ENCODE measurements around the gene SAP30BP. TPM values are rescaled to one million over a fixed set of nuclear protein-coding genes. Genes with fewer than 3 reads are reported as not detected.

SAP30BP gene
- total RNA-seq (100 to 1,000 TPM in 1 of 2 experiments, 10 to 100 TPM in 1; 99.2 to 121 TPM), polyA plus RNA-seq (10 to 100 TPM; 57.8 to 72.0 (median 69.6) TPM), total RNA-seq (90.2 to 160 (median 100) reads per million in 6 experiments)

GRCh38 chr17:75666959-75667790, at the start of gene SAP30BP, which contains the start of gene RECQL5:
TSS of gene SAP30BP (plus strand) at chr17:75667338. CDS start at chr17:75667373, 35 bp downstream.
TSS of gene RECQL5 (minus strand) at chr17:75667154. CDS start at chr17:75666557, 597 bp downstream.
- Mint-ChIP-seq H3K4me1 (peaks cover 16 to 34% (median 23%) of the 10 kb centered on the region in 4 donors), H3K27ac (peak within 1 kb of the TSS in 7 of 10 donors; percentile 18 to 84 (median 60)), H3K9me3 (no peaks in the 10 kb centered on the region), H3K27me3 (no peaks in the 10 kb centered on the region), H3K36me3 (peaks cover 0 to 53% (median 13%) of the 10 kb centered on the region in 3 donors), H3K4me3 (peak within 1 kb of the TSS in 7 of 10 donors; percentile 12 to 76 (median 60))
- ATAC-seq (peak; percentile 100), DNase-seq (peak; percentile 95 to 99 (median 96))
- POLR2A ChIA-PET = interaction anchor here (0.6 to 2.4 kb wide), 22 partner anchors 9 to 1060 kb away, joined by 3 to 13 read pairs (median 4); partner anchors contain the start of genes FDXR, ITGB4, METTL23 and MIF4GD

GRCh38 chr17:75617675-75618074, 49.5 kb upstream of the SAP30BP start:
- DNase-seq (no peak), ATAC-seq (no peak)
- Mint-ChIP-seq H3K9me3 (no peaks in the 10 kb centered on the region), H3K36me3 (peaks cover 0 to 26% (median 0%) of the 10 kb centered on the region in 3 donors), H3K27ac (peak overlapping the region in 1 of 10 donors; percentile 9), H3K4me1 (peaks cover 0 to 3% (median 1%) of the 10 kb centered on the region in 4 donors), H3K27me3 (no peaks in the 10 kb centered on the region), H3K4me3 (no peak overlapping the region)
- POLR2A ChIA-PET = interaction anchor here (0.5 kb wide), 1 partner anchor 37 kb away, joined by 3 read pairs; no protein-coding TSS in a partner anchor

GRCh38 chr17:75619506-75620431, 47.4 kb upstream of the SAP30BP start:
- peak overlapping the region in 1 of 10 donors; percentile 56 for H3K27ac Mint-ChIP-seq
- H3K27me3 Mint-ChIP-seq = no peaks in the 10 kb centered on the region
- DNase-seq = no peak
- no peak for ATAC-seq
- no peaks in the 10 kb centered on the region for H3K9me3 Mint-ChIP-seq
- H3K4me3 Mint-ChIP-seq = no peak overlapping the region
- peaks cover 0 to 28% (median 0%) of the 10 kb centered on the region in 3 donors for H3K36me3 Mint-ChIP-seq
- POLR2A ChIA-PET = interaction anchor here (1.2 kb wide), 1 partner anchor 13 kb away, joined by 6 read pairs; the partner anchor contains the start of gene SMIM5
- peaks cover 0 to 3% (median 1%) of the 10 kb centered on the region in 4 donors for H3K4me1 Mint-ChIP-seq

GRCh38 chr17:75621489-75621888, 45.6 kb upstream of the SAP30BP start:
- ATAC-seq (no peak), DNase-seq (no peak)
- Mint-ChIP-seq H3K4me1 (peaks cover 0 to 3% (median 1%) of the 10 kb centered on the region in 4 donors), H3K9me3 (no peaks in the 10 kb centered on the region), H3K27ac (peak overlapping the region in 4 of 10 donors; percentile 7 to 60 (median 19)), H3K4me3 (no peak overlapping the region), H3K27me3 (no peaks in the 10 kb centered on the region), H3K36me3 (peaks cover 0 to 22% (median 0%) of the 10 kb centered on the region in 3 donors)
- POLR2A ChIA-PET = interaction anchor here (0.6 to 1.5 kb wide), 2 partner anchors 12 to 23 kb away, joined by 4 to 5 read pairs; partner anchors contain the start of gene SMIM5

GRCh38 chr17:75622076-75622475, 45.1 kb upstream of the SAP30BP start:
- DNase-seq (no peak), ATAC-seq (no peak)
- no peak overlapping the region for H3K4me3 Mint-ChIP-seq
- peaks cover 0 to 3% (median 1%) of the 10 kb centered on the region in 4 donors for H3K4me1 Mint-ChIP-seq
- no peaks in the 10 kb centered on the region for H3K9me3 Mint-ChIP-seq
- H3K36me3 Mint-ChIP-seq = peaks cover 0 to 22% (median 0%) of the 10 kb centered on the region in 3 donors
- POLR2A ChIA-PET = interaction anchor here (0.6 to 1.5 kb wide), 2 partner anchors 11 to 23 kb away, joined by 4 to 5 read pairs; partner anchors contain the start of gene SMIM5
- peak overlapping the region in 6 of 10 donors; percentile 7 to 87 (median 44) for H3K27ac Mint-ChIP-seq
- no peaks in the 10 kb centered on the region for H3K27me3 Mint-ChIP-seq

- Mint-ChIP-seq H3K36me3 (peaks cover 0 to 22% (median 0%) of the 10 kb centered on the region in 3 donors), H3K4me3 (no peak overlapping the region), H3K9me3 (no peaks in the 10 kb centered on the region), H3K27me3 (no peaks in the 10 kb centered on the region), H3K4me1 (peaks cover 0 to 3% (median 1%) of the 10 kb centered on the region in 4 donors), H3K27ac (peak overlapping the region in 5 of 10 donors; percentile 27 to 74 (median 60))
- ATAC-seq = no peak
- POLR2A ChIA-PET = no interaction called here
- no peak for DNase-seq
Measured at GRCh38 chr17:75622771-75623273, 44.3 kb upstream of the SAP30BP start.

- H3K27ac Mint-ChIP-seq = no peak overlapping the region
- no peak for ATAC-seq
- H3K4me1 Mint-ChIP-seq = peaks cover 0 to 3% (median 1%) of the 10 kb centered on the region in 4 donors
- no peak for DNase-seq
- no peak overlapping the region for H3K4me3 Mint-ChIP-seq
- H3K27me3 Mint-ChIP-seq = no peaks in the 10 kb centered on the region
- POLR2A ChIA-PET = no interaction called here
- no peaks in the 10 kb centered on the region for H3K9me3 Mint-ChIP-seq
- peaks cover 0 to 22% (median 0%) of the 10 kb centered on the region in 3 donors for H3K36me3 Mint-ChIP-seq
Measured at GRCh38 chr17:75623386-75623785, 43.8 kb upstream of the SAP30BP start.

- ATAC-seq = no peak
- no peaks in the 10 kb centered on the region for H3K9me3 Mint-ChIP-seq
- no peak overlapping the region for H3K4me3 Mint-ChIP-seq
- peaks cover 0 to 3% (median 1%) of the 10 kb centered on the region in 4 donors for H3K4me1 Mint-ChIP-seq
- H3K27me3 Mint-ChIP-seq = no peaks in the 10 kb centered on the region
- peak overlapping the region in 1 of 10 donors; percentile 13 for H3K27ac Mint-ChIP-seq
- H3K36me3 Mint-ChIP-seq = peaks cover 0 to 18% (median 0%) of the 10 kb centered on the region in 3 donors
- POLR2A ChIA-PET = no interaction called here
- no peak for DNase-seq
Measured at GRCh38 chr17:75624021-75624420, 43.1 kb upstream of the SAP30BP start.

- no peak for DNase-seq
- peak overlapping the region in 3 of 10 donors; percentile 24 to 62 (median 36) for H3K27ac Mint-ChIP-seq
- no peak for ATAC-seq
- no peaks in the 10 kb centered on the region for H3K9me3 Mint-ChIP-seq
- no peak overlapping the region for H3K4me3 Mint-ChIP-seq
- POLR2A ChIA-PET = interaction anchor here (0.6 kb wide), 1 partner anchor 489 kb away, joined by 3 read pairs; no protein-coding TSS in a partner anchor
- H3K36me3 Mint-ChIP-seq = peaks cover 0 to 16% (median 0%) of the 10 kb centered on the region in 3 donors
- peaks cover 0 to 3% (median 1%) of the 10 kb centered on the region in 4 donors for H3K4me1 Mint-ChIP-seq
- no peaks in the 10 kb centered on the region for H3K27me3 Mint-ChIP-seq
Measured at GRCh38 chr17:75624714-75625345, 42.3 kb upstream of the SAP30BP start.

GRCh38 chr17:75625813-75626486, 41.2 kb upstream of the SAP30BP start:
- no peak overlapping the region for H3K4me3 Mint-ChIP-seq
- H3K4me1 Mint-ChIP-seq = peaks cover 0 to 3% (median 1%) of the 10 kb centered on the region in 4 donors
- DNase-seq (peak in 1 of 10 donors; percentile 21), ATAC-seq (peak; percentile 67 to 73)
- no peaks in the 10 kb centered on the region for H3K9me3 Mint-ChIP-seq
- POLR2A ChIA-PET = no interaction called here
- H3K27me3 Mint-ChIP-seq = no peaks in the 10 kb centered on the region
- no peak overlapping the region for H3K27ac Mint-ChIP-seq
- peaks cover 0 to 12% (median 0%) of the 10 kb centered on the region in 3 donors for H3K36me3 Mint-ChIP-seq

GRCh38 chr17:75626496-75627038, 40.6 kb upstream of the SAP30BP start:
- Mint-ChIP-seq H3K36me3 (peaks cover 0 to 10% (median 0%) of the 10 kb centered on the region in 3 donors), H3K27ac (no peak overlapping the region), H3K9me3 (no peaks in the 10 kb centered on the region), H3K4me1 (peaks cover 0 to 3% (median 1%) of the 10 kb centered on the region in 4 donors), H3K27me3 (no peaks in the 10 kb centered on the region), H3K4me3 (no peak overlapping the region)
- POLR2A ChIA-PET = no interaction called here
- ATAC-seq (no peak), DNase-seq (no peak)
